HL-60 (cell line): Measurements from ENCODE around the gene TGIF2.

Experiments used
- POLR2AphosphoS5 ChIP-seq: IDR thresholded peaks from 2 replicates; pipeline ENCODE4 v1.6.1; 2012; ENCODE audit warnings: low read depth
- TF ChIP-seq, protein P1 (sequence below): IDR thresholded peaks from one replicate; pipeline ENCODE4 v1.5.1; 2011; ENCODE audit warnings: low read length, control low read depth, inconsistent platforms; ENCODE audit not compliant: insufficient read depth

- TF ChIP-seq, protein P1, sequence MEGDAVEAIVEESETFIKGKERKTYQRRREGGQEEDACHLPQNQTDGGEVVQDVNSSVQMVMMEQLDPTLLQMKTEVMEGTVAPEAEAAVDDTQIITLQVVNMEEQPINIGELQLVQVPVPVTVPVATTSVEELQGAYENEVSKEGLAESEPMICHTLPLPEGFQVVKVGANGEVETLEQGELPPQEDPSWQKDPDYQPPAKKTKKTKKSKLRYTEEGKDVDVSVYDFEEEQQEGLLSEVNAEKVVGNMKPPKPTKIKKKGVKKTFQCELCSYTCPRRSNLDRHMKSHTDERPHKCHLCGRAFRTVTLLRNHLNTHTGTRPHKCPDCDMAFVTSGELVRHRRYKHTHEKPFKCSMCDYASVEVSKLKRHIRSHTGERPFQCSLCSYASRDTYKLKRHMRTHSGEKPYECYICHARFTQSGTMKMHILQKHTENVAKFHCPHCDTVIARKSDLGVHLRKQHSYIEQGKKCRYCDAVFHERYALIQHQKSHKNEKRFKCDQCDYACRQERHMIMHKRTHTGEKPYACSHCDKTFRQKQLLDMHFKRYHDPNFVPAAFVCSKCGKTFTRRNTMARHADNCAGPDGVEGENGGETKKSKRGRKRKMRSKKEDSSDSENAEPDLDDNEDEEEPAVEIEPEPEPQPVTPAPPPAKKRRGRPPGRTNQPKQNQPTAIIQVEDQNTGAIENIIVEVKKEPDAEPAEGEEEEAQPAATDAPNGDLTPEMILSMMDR: no peak
- TF ChIP-seq POLR2AphosphoS5: no peak
Observed at GRCh38 chr20:36611625-36612024, 38.2 kb downstream of the TGIF2 start.
